ENCODE data around the gene NRAP.

NRAP gene

DNA sequence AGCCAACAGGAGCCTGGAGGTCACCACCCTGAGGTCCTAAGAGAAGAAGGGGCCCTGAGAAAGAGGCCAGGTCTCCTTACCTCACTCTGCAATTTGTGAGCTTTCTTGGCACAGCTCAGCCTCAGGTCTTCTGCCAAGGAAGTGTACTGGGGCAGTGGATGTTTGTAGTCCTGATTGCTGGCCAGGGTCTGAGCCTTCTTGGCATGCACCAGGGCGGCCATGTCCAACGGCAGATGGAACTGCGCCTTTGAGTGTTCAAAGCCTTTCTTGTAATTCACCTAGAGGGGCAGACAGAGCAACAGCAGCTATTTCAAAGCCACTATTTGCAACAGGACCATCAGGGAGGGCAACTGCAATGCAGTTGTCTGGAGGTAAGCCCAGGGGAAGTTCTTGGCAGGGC, 51.7 kb downstream of the NRAP start:
- no peak for ATAC-seq
- peaks cover 23% of the 10 kb centered on the region for H3K27me3 Mint-ChIP-seq
- H3K36me3 Mint-ChIP-seq = no peaks in the 10 kb centered on the region
- no peak overlapping the region for H3K4me3 Mint-ChIP-seq
- no peaks in the 10 kb centered on the region for H3K4me1 Mint-ChIP-seq
- no peak overlapping the region for H3K27ac Mint-ChIP-seq
- no peaks in the 10 kb centered on the region for H3K9me3 Mint-ChIP-seq

DNA sequence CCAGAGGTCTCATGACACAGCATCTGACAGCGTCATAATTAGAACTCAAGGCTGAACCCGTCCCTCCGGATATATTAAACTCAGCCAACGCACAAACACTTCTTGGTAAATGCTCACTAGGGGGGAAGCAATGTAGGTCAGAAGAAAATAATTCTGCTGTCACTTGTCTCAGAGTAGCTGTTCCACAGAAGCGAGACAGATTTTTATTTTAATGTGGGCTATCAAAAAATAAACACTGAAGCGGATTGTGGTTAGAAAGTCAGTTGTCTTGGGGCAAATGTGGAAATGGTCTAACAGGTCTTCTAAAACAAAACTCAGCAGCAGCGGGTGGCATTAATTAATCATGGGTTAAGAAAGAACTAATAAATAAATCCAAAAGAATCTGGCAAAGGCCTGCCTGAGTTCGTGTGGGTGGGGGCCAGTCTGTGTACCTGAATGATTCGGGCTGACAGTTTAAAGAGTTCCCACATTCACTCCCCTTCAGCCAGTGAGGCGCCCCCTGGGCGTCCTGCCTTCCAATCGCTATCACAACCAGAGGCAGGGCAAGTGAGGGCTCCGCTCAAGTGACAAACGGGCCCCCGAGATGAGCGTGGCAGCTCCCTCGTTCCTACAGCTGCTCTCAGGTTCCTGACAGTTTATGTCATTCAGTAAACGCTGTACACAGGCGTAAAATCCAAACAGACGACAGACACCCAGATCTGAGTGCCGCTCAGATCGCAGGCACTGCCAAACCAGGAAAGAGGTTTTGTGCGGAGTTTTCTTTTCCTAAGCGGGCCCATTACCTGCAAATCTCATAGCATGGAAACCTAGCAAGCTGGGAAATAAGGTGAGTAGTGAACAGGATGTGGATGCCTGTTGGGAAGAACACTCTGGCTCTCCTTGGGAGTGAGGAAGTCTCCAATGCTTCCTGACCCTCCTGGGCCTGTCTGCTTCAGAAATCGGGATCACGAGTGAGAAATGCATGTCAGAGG, 52.9 kb downstream of the NRAP start:
- peaks cover 14% of the 10 kb centered on the region for H3K27me3 Mint-ChIP-seq
- no peaks in the 10 kb centered on the region for H3K4me1 Mint-ChIP-seq
- no peak for ATAC-seq
- no peaks in the 10 kb centered on the region for H3K36me3 Mint-ChIP-seq
- no peak overlapping the region for H3K27ac Mint-ChIP-seq
- H3K4me3 Mint-ChIP-seq = no peak overlapping the region
- H3K9me3 Mint-ChIP-seq = no peaks in the 10 kb centered on the region

DNA sequence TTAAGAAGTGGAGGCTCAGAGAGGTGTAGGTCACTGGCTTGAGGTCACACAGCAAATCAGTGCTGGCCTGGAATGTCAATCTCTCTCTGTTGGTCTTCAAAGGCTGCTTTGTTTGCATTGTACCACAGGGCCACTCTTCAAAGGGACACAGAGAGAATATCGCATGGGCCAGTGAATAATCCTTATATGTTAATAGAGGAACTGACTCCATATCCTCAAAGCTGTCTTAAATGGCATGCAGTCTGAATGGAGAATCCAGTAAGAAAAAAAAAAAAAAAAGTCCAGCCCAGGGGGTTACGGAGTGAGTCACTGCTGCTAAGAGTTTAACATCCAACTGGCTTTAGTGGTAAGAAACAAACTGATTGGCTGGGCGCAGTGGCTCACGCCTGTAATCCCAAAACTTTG, 54.1 kb downstream of the NRAP start:
- H3K36me3 Mint-ChIP-seq = no peaks in the 10 kb centered on the region
- peaks cover 16% of the 10 kb centered on the region for H3K27me3 Mint-ChIP-seq
- ATAC-seq = no peak

GRCh38 chr10:113605268-113605978, 58.4 kb downstream of the NRAP start:
- Mint-ChIP-seq H3K4me1 (no peaks in the 10 kb centered on the region), H3K36me3 (no peaks in the 10 kb centered on the region), H3K27ac (no peak overlapping the region), H3K9me3 (no peaks in the 10 kb centered on the region), H3K4me3 (no peak overlapping the region), H3K27me3 (peaks cover 7% of the 10 kb centered on the region)
- no peak for ATAC-seq

More for the DNA sequence above, 54.1 kb downstream of the NRAP start:
- no peak overlapping the region for H3K27ac Mint-ChIP-seq
- H3K4me1 Mint-ChIP-seq = no peaks in the 10 kb centered on the region
- H3K4me3 Mint-ChIP-seq = no peak overlapping the region
- H3K9me3 Mint-ChIP-seq = no peaks in the 10 kb centered on the region

GRCh38 chr10:113604572-113604971, 59.3 kb downstream of the NRAP start:
- no peak for ATAC-seq
- Mint-ChIP-seq H3K4me1 (no peaks in the 10 kb centered on the region), H3K36me3 (no peaks in the 10 kb centered on the region), H3K9me3 (no peaks in the 10 kb centered on the region), H3K27ac (no peak overlapping the region), H3K4me3 (no peak overlapping the region), H3K27me3 (peaks cover 7% of the 10 kb centered on the region)

DNA sequence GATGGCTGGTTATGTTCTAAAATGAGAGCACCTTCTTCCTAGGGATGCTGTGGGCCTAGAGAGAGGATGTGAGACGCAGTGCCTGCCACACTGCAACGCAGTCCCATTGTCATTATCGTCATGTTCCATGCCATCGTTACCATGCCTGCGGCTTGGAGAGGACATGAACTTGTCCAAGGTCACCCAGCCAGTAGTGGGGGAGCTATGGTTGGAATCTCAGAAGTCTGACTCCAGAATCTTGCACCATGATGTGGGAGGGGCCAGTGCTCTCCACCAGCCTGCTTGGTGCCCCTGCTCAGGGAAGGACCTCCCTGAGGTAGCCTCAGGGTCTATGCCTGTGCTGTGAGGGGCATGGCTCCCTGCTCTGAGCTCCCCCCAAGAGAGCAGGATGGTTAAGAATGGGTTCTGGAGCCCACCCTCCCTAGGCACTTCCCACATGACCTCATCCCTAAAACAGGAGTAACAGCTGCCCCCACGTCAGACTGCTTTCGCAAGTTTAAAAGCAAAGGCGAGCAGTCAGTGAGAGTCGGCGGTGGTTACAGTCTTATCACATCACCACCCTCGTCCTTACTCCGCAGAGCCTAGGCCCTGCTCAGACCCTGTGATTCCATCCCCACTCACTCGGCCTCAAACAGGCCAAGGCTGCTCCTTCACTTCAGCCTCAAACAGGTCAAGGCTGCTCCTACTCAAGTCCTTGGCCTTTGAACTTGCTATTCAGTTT, 60.6 kb downstream of the NRAP start:
- Mint-ChIP-seq H3K36me3 (no peaks in the 10 kb centered on the region), H3K9me3 (no peaks in the 10 kb centered on the region), H3K4me1 (no peaks in the 10 kb centered on the region), H3K27ac (no peak overlapping the region), H3K27me3 (peaks cover 7% of the 10 kb centered on the region), H3K4me3 (no peak overlapping the region)
- no peak for ATAC-seq

DNA sequence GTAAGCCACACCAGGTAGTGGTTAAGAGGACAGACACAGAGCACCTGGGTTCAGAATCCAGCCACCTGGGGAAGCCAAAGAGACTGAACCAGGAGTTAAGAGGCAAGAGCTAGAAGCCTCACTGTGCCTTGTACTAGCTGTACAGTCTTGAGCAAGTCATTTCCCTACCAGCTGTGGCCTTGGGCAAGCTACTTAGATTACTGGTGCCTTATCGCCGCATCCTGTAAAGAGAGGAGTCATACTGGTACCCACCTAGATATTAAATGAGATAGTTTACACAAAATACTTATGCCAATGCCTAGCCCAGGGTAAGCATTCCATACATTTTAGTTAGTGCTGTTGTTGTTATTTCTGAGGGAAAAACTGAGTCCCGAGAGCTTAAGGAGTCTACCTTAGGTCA, 63.3 kb downstream of the NRAP start:
- H3K4me3 Mint-ChIP-seq = no peak overlapping the region

DNA sequence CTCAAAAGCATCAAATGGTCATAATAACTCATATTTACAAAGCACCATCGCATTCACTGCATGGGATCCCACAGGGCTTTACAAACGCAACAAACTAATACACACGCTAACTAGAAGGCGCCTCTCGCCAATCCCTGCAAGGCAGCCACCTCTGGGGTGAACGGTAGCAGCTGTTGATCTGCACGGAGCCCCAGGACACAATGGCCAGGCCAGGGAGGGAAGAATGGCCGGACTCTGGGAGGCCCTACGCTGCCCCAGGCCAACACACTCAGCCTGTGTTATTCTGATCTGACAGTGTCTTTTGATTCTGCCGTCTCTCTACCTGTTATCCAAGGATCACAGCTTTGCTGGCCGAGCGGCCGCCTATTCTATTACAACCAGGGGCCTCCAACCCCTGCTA, 69.2 kb downstream of the NRAP start:
- Mint-ChIP-seq H3K36me3 (no peaks in the 10 kb centered on the region), H3K4me3 (no peak overlapping the region), H3K9me3 (no peaks in the 10 kb centered on the region), H3K27me3 (peaks cover 9% of the 10 kb centered on the region), H3K27ac (no peak overlapping the region), H3K4me1 (no peaks in the 10 kb centered on the region)
- ATAC-seq = no peak

More for the DNA sequence above, 63.3 kb downstream of the NRAP start:
- Mint-ChIP-seq H3K4me1 (no peaks in the 10 kb centered on the region), H3K36me3 (no peaks in the 10 kb centered on the region), H3K27me3 (peaks cover 12% of the 10 kb centered on the region), H3K27ac (no peak overlapping the region), H3K9me3 (no peaks in the 10 kb centered on the region)
- no peak for ATAC-seq

- H3K36me3 Mint-ChIP-seq = no peaks in the 10 kb centered on the region
- no peak overlapping the region for H3K27ac Mint-ChIP-seq
- ATAC-seq = no peak
Measured at GRCh38 chr10:113592380-113592779, 71.5 kb downstream of the NRAP start.

DNA sequence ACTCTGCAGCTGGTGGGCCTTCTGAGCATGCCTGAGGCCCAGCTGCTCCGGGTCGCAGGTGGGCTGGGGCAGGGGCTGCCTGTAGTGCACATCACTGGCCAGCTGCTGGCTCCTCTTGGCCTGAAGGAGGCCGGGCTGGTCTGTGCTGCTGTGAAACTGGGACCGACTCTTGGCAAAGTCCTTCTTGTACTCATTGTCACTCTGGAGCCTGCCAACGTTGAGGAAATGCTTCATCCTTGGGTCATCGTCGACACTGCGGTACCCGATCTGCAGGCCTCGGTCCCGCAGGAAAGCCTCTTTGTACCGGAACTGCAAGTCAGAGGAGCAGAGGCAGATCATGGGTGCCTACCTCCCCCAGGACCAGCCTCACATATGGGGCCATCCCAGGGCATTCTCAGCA, 73.3 kb downstream of the NRAP start:
- H3K36me3 Mint-ChIP-seq = no peaks in the 10 kb centered on the region
- ATAC-seq = no peak
- no peak overlapping the region for H3K27ac Mint-ChIP-seq
- H3K9me3 Mint-ChIP-seq = no peaks in the 10 kb centered on the region
- no peaks in the 10 kb centered on the region for H3K4me1 Mint-ChIP-seq
- H3K4me3 Mint-ChIP-seq = no peak overlapping the region
- peaks cover 4% of the 10 kb centered on the region for H3K27me3 Mint-ChIP-seq

More at GRCh38 chr10:113592380-113592779, 71.5 kb downstream of the NRAP start:
- Mint-ChIP-seq H3K4me3 (no peak overlapping the region), H3K9me3 (no peaks in the 10 kb centered on the region), H3K27me3 (peaks cover 9% of the 10 kb centered on the region), H3K4me1 (no peaks in the 10 kb centered on the region)

GRCh38 chr10:113589201-113589770, 74.6 kb downstream of the NRAP start:
- Mint-ChIP-seq H3K4me1 (no peaks in the 10 kb centered on the region), H3K27me3 (no peaks in the 10 kb centered on the region), H3K4me3 (no peak overlapping the region), H3K36me3 (no peaks in the 10 kb centered on the region), H3K27ac (no peak overlapping the region), H3K9me3 (no peaks in the 10 kb centered on the region)
- no peak for ATAC-seq

DNA sequence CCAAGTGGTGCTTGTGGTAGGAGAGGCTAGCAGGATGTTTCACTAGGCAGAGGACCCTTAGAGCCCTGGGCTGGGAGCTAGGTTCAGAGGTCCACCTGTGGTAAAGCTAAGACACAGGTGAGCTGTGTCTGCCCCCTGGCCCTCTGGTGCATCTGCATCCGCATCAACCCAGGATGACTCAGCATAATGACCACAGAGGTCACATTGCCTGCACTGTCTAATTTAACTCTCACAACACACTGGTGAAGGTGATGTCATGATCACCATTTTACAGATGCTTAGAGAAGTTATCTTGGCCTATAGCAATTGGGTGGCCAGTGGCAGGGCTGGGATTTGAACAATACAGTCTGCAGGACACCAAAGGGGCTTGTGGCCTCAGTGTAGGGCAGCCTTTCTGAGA, 77.9 kb downstream of the NRAP start:
- Mint-ChIP-seq H3K27me3 (peaks cover 11% of the 10 kb centered on the region), H3K36me3 (no peaks in the 10 kb centered on the region), H3K4me3 (no peak overlapping the region), H3K27ac (no peak overlapping the region), H3K9me3 (no peaks in the 10 kb centered on the region), H3K4me1 (no peaks in the 10 kb centered on the region)
- ATAC-seq = no peak

- no peaks in the 10 kb centered on the region for H3K36me3 Mint-ChIP-seq
- no peak for ATAC-seq
- no peak overlapping the region for H3K27ac Mint-ChIP-seq
- peaks cover 15% of the 10 kb centered on the region for H3K27me3 Mint-ChIP-seq
- no peak overlapping the region for H3K4me3 Mint-ChIP-seq
- no peaks in the 10 kb centered on the region for H3K9me3 Mint-ChIP-seq
- no peaks in the 10 kb centered on the region for H3K4me1 Mint-ChIP-seq
Measured at GRCh38 chr10:113583571-113583970, 80.3 kb downstream of the NRAP start.

GRCh38 chr10:113581092-113581491, 82.7 kb downstream of the NRAP start:
- Mint-ChIP-seq H3K4me1 (no peaks in the 10 kb centered on the region), H3K4me3 (no peak overlapping the region), H3K27ac (no peak overlapping the region), H3K36me3 (no peaks in the 10 kb centered on the region), H3K9me3 (no peaks in the 10 kb centered on the region), H3K27me3 (peaks cover 16% of the 10 kb centered on the region)
- no peak for ATAC-seq

DNA sequence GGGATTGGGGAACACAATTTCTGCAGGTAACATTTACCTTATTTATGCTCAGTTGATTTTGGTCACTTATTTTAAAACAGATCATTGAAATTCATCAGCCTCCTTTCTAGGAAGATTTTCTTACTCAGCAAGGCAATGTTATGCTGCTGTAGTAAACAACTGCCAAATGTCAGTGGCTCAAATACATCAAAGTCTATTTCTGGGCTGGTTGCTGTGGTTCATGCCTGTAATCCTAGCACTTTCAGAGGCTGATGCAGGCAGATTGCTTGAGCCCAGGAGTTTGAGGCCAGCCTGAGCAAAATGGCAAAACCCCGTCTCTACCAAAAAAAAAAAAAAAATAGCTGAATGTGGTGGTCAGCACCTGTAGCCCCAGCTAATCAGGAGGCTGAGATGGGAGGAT, 85.1 kb downstream of the NRAP start:
- Mint-ChIP-seq H3K4me3 (no peak overlapping the region), H3K27ac (no peak overlapping the region), H3K9me3 (no peaks in the 10 kb centered on the region), H3K27me3 (peaks cover 25% of the 10 kb centered on the region), H3K36me3 (no peaks in the 10 kb centered on the region), H3K4me1 (no peaks in the 10 kb centered on the region)
- ATAC-seq = no peak
